HUES48 (cell line): ENCODE results near the gene CPXM2.

ENCODE experiments used
- H3K27ac ChIP-seq: one replicate; pipeline ENCODE4 v1.7.0; 2013; ENCODE audit warnings: low read depth, low read length, inconsistent platforms
- H3K27me3 ChIP-seq: 2 replicates; pipeline ENCODE4 v1.6.1; 2013; ENCODE audit warnings: mild to moderate bottlenecking, low read length; ENCODE audit not compliant: control insufficient read depth, insufficient read depth
- H3K36me3 ChIP-seq: 2 replicates; pipeline ENCODE4 v1.6.1; 2013; ENCODE audit warnings: low read length; ENCODE audit not compliant: control insufficient read depth, insufficient read depth
- H3K4me1 ChIP-seq: 2 replicates; pipeline ENCODE4 v1.6.1; 2013; ENCODE audit warnings: mild to moderate bottlenecking, low read length; ENCODE audit not compliant: control insufficient read depth, insufficient read depth
- H3K4me3 ChIP-seq: 2 replicates; pipeline ENCODE4 v1.5.1; 2013; ENCODE audit warnings: mild to moderate bottlenecking, low read depth, low read length
- H3K9ac ChIP-seq: 2 replicates; pipeline ENCODE4 v1.6.1; 2013; ENCODE audit warnings: mild to moderate bottlenecking, low read depth, low read length, moderate library complexity
- H3K9me3 ChIP-seq: 2 replicates; pipeline ENCODE4 v1.6.1; 2013; ENCODE audit warnings: low read length; ENCODE audit not compliant: control insufficient read depth, insufficient read depth

Gene CPXM2

GRCh38 chr10:123771877-123772644, 119.5 kb downstream of the CPXM2 start:
- Histone ChIP-seq H3K4me3 (no peak overlapping the region), H3K36me3 (0 out of 2 replicates have a peak, but pooled peaks cover 8% of the 10 kb centered on the region), H3K27ac (no peak overlapping the region), H3K4me1 (no peaks in the 10 kb centered on the region), H3K9ac (no peak overlapping the region), H3K9me3 (no peaks in the 10 kb centered on the region), H3K27me3 (no peaks in the 10 kb centered on the region)

GRCh38 chr10:123769647-123770046, 122.0 kb downstream of the CPXM2 start:
- peaks cover 22% of the 10 kb centered on the region for H3K36me3 ChIP-seq
- H3K27me3 ChIP-seq, result no peaks in the 10 kb centered on the region
- no peak overlapping the region for H3K27ac ChIP-seq
- no peaks in the 10 kb centered on the region for H3K4me1 ChIP-seq
- H3K4me3 ChIP-seq, result no peak overlapping the region
- no peaks in the 10 kb centered on the region for H3K9me3 ChIP-seq
- no peak overlapping the region for H3K9ac ChIP-seq

GRCh38 chr10:123766761-123767160, 124.8 kb downstream of the CPXM2 start:
- Histone ChIP-seq H3K36me3 (peaks cover 18% of the 10 kb centered on the region), H3K27me3 (no peaks in the 10 kb centered on the region), H3K27ac (no peak overlapping the region), H3K9ac (no peak overlapping the region), H3K9me3 (no peaks in the 10 kb centered on the region), H3K4me3 (no peak overlapping the region), H3K4me1 (no peaks in the 10 kb centered on the region)

GRCh38 chr10:123766012-123766411, 125.6 kb downstream of the CPXM2 start:
- Histone ChIP-seq H3K27me3 (no peaks in the 10 kb centered on the region), H3K4me3 (no peak overlapping the region), H3K4me1 (no peaks in the 10 kb centered on the region), H3K36me3 (peaks cover 18% of the 10 kb centered on the region), H3K27ac (no peak overlapping the region), H3K9me3 (no peaks in the 10 kb centered on the region), H3K9ac (no peak overlapping the region)

GRCh38 chr10:123761666-123762230, 129.9 kb downstream of the CPXM2 start:
- H3K9me3 ChIP-seq, result no peaks in the 10 kb centered on the region
- H3K27ac ChIP-seq, result no peak overlapping the region
- peaks cover 11% of the 10 kb centered on the region for H3K36me3 ChIP-seq
- H3K4me3 ChIP-seq, result no peak overlapping the region
- H3K9ac ChIP-seq, result no peak overlapping the region
- no peaks in the 10 kb centered on the region for H3K4me1 ChIP-seq
- no peaks in the 10 kb centered on the region for H3K27me3 ChIP-seq

GRCh38 chr10:123761038-123761428, 130.6 kb downstream of the CPXM2 start:
- Histone ChIP-seq H3K27ac (no peak overlapping the region), H3K4me3 (no peak overlapping the region), H3K4me1 (no peaks in the 10 kb centered on the region), H3K27me3 (no peaks in the 10 kb centered on the region), H3K9me3 (no peaks in the 10 kb centered on the region), H3K9ac (no peak overlapping the region), H3K36me3 (peaks cover 4% of the 10 kb centered on the region)

- Histone ChIP-seq H3K9ac (no peak overlapping the region), H3K27ac (no peak overlapping the region), H3K4me1 (peaks cover 4% of the 10 kb centered on the region), H3K36me3 (no peaks in the 10 kb centered on the region), H3K9me3 (no peaks in the 10 kb centered on the region), H3K4me3 (no peak overlapping the region), H3K27me3 (no peaks in the 10 kb centered on the region)
Observed at GRCh38 chr10:123760356-123761037, 131.1 kb downstream of the CPXM2 start.

GRCh38 chr10:123759501-123760031, 132.0 kb downstream of the CPXM2 start:
- Histone ChIP-seq H3K4me1 (peaks cover 14% of the 10 kb centered on the region), H3K27ac (no peak overlapping the region), H3K9me3 (no peaks in the 10 kb centered on the region), H3K9ac (no peak overlapping the region), H3K27me3 (no peaks in the 10 kb centered on the region), H3K4me3 (no peak overlapping the region), H3K36me3 (no peaks in the 10 kb centered on the region)

GRCh38 chr10:123759041-123759440, 132.6 kb downstream of the CPXM2 start:
- Histone ChIP-seq H3K27me3 (no peaks in the 10 kb centered on the region), H3K4me1 (peaks cover 18% of the 10 kb centered on the region), H3K4me3 (no peak overlapping the region), H3K27ac (no peak overlapping the region), H3K36me3 (no peaks in the 10 kb centered on the region), H3K9me3 (no peaks in the 10 kb centered on the region), H3K9ac (no peak overlapping the region)

GRCh38 chr10:123757853-123758252, 133.8 kb downstream of the CPXM2 start:
- Histone ChIP-seq H3K36me3 (no peaks in the 10 kb centered on the region), H3K27me3 (no peaks in the 10 kb centered on the region), H3K4me1 (peaks cover 18% of the 10 kb centered on the region), H3K9me3 (no peaks in the 10 kb centered on the region), H3K9ac (no peak overlapping the region), H3K4me3 (no peak overlapping the region), H3K27ac (no peak overlapping the region)

GRCh38 chr10:123755061-123755460, 136.5 kb downstream of the CPXM2 start:
- H3K27ac ChIP-seq, result no peak overlapping the region
- peaks cover 8% of the 10 kb centered on the region; the same call in 1 of the 2 replicates for H3K9me3 ChIP-seq
- no peak overlapping the region for H3K4me3 ChIP-seq
- peaks cover 18% of the 10 kb centered on the region for H3K4me1 ChIP-seq
- no peaks in the 10 kb centered on the region for H3K27me3 ChIP-seq
- peaks cover 6% of the 10 kb centered on the region; the same call in 1 of the 2 replicates for H3K36me3 ChIP-seq
- no peak overlapping the region for H3K9ac ChIP-seq
